ENCODE measurements around the gene SLC16A3. TPM values are rescaled to one million over a fixed set of nuclear protein-coding genes. Genes with fewer than 3 reads are reported as not detected.

SLC16A3 gene
- total and polyA plus RNA-seq, 9 of the 15 experiments (the other 6 are each of a cell fraction or from before 2014, with no cell fraction given) = 0.11 to 5.4 (median 1.2) TPM; not detected in 2

DNA sequence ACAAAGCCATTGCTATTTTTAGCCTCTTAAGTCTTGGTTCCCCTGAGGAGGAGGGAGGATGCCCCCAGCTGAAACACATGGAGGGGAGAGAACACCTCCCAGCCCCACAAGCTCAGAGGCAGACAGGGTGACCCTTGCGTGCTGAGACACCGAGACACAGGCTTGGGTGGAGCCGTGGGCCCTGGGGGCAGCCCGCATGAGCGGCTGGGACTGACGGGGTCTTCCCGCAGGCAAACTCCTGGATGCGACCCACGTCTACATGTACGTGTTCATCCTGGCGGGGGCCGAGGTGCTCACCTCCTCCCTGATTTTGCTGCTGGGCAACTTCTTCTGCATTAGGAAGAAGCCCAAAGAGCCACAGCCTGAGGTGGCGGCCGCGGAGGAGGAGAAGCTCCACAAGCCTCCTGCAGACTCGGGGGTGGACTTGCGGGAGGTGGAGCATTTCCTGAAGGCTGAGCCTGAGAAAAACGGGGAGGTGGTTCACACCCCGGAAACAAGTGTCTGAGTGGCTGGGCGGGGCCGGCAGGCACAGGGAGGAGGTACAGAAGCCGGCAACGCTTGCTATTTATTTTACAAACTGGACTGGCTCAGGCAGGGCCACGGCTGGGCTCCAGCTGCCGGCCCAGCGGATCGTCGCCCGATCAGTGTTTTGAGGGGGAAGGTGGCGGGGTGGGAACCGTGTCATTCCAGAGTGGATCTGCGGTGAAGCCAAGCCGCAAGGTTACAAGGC, 9.8 kb downstream of the SLC16A3 start (continued):
- TF ChIP-seq MGA (IDR thresholded peaks at IDR 0.05) = no peak; the same call in 1 of the 2 replicates
- no peak for TF ChIP-seq SMAD2 (IDR thresholded peaks at IDR 0.05; ENCODE audit: low read depth, low read length)
- peak; percentile 26 to 57; a peak in 2 of 4 replicates for TF ChIP-seq SIN3A (IDR thresholded peaks at IDR 0.05; ENCODE audit: borderline replicate concordance in 2 of 2, control insufficient read depth in 1 of 2, low read depth in 2 of 2, low read length in 2 of 2)
- TF ChIP-seq TOE1 (IDR thresholded peaks at IDR 0.05; ENCODE audit: borderline replicate concordance) = 0 out of 2 replicates have a peak, but pooled peaks have one; percentile 49
- TF ChIP-seq TOE1 (CRISPR knock-in tag; IDR thresholded peaks at IDR 0.05; ENCODE audit: borderline replicate concordance, low read depth) = no peak
- TF ChIP-seq ELF1 (tag; IDR thresholded peaks at IDR 0.05) = peak; percentile 72; the same call in 1 of the 2 replicates
- no peak for TF ChIP-seq THAP7 (CRISPR knock-in tag; IDR thresholded peaks at IDR 0.05)
- no peak for TF ChIP-seq XRCC5 (IDR thresholded peaks at IDR 0.05; ENCODE audit: low read depth, low read length)
- TF ChIP-seq RBFOX2 (IDR thresholded peaks at IDR 0.05; ENCODE audit: low read depth, low read length) = peak; percentile 82
- no peak for TF ChIP-seq TCF7L2 (IDR thresholded peaks at IDR 0.05; ENCODE audit: low read depth, low read length)
- TF ChIP-seq HNRNPLL (IDR thresholded peaks at IDR 0.05; ENCODE audit: low read depth, low read length, poor library complexity, severe bottlenecking) = no peak
- 0 out of 4 replicates have a peak, but pooled peaks of 1 of the 2 experiments have one; percentile 40 for TF ChIP-seq FOXA3 (CRISPR knock-in tag; conservative IDR thresholded peaks at IDR 0.05 in 1 of 2, IDR thresholded peaks at IDR 0.05 in 1 of 2)
- TF ChIP-seq ZFX (CRISPR knock-in tag; IDR thresholded peaks at IDR 0.05) = peak; percentile 37
- 0 out of 2 replicates have a peak, but pooled peaks have one; percentile 61 for TF ChIP-seq ELF4 (CRISPR knock-in tag; IDR thresholded peaks at IDR 0.05)
- no peak for TF ChIP-seq POLR3G (IDR thresholded peaks at IDR 0.05; ENCODE audit: extremely low read depth, insufficient read length, insufficient replicate concordance)
